ENCODE measurements around the gene MMP2.

MMP2 gene

DNA sequence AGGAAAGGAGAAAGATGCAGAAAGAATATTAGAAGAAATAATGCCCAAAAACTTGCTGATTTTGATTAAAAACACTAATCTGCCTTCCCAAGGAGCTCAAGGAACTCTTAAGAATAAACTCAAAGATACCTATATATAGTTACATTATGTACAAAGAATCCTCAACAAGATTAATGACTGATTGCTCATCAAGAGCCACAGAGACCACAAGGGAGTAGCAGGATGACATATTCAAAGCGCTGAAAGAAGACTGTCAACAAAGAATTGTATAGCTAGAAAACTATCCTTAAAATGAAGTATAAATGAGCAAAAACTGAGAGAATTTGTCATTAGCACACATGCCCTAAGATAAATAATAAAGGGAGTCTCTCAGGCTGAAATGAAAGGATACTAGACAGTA, 36.1 kb downstream of the MMP2 start:
- no peak overlapping the region for H3K4me3 ChIP-seq (ENCODE audit: low read depth, low read length)
- TF ChIP-seq, protein P1, sequence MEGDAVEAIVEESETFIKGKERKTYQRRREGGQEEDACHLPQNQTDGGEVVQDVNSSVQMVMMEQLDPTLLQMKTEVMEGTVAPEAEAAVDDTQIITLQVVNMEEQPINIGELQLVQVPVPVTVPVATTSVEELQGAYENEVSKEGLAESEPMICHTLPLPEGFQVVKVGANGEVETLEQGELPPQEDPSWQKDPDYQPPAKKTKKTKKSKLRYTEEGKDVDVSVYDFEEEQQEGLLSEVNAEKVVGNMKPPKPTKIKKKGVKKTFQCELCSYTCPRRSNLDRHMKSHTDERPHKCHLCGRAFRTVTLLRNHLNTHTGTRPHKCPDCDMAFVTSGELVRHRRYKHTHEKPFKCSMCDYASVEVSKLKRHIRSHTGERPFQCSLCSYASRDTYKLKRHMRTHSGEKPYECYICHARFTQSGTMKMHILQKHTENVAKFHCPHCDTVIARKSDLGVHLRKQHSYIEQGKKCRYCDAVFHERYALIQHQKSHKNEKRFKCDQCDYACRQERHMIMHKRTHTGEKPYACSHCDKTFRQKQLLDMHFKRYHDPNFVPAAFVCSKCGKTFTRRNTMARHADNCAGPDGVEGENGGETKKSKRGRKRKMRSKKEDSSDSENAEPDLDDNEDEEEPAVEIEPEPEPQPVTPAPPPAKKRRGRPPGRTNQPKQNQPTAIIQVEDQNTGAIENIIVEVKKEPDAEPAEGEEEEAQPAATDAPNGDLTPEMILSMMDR (IDR thresholded peaks at IDR 0.05; ENCODE audit: low read depth, low read length): no peak

DNA sequence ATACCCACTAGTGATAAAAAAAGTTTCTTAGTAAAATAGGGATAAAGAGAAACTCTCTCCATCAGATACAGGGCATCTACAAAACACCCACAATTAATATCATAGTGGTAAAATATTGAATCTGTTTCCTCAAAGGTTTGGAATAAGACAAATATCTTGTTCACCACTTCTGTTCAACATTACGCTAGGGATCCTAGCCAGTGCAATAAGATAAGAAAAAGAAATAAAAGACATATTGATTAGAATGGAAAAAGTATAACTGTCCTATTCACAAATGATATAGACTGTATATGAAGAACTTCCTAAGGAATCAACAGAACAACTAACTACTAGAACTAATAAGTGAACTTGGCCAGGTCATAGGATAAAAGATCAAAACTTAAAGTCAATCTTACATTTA, 42.8 kb downstream of the MMP2 start:
- TF ChIP-seq, protein P1 (IDR thresholded peaks at IDR 0.05; ENCODE audit: low read depth, low read length): no peak
- H3K4me3 ChIP-seq (ENCODE audit: low read depth, low read length): no peak overlapping the region

DNA sequence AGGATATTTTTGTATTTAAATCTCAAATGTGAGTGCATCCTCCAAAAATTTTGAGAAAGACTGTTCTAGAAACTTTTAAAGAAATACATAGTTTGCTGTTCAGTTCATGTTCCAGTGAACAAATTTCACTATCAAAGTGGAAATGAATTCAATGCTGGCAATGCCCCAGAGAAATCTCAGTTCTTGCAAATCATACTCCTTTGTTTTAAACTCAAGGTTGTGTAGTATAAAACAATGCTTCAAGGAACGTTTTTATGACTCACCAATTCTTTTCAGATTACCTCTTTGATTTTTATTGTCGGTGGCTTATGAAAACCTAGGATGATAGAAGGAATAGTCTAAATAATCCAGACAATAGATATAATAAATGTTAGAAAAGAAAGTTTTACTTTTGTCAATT, 47.4 kb downstream of the MMP2 start:
- no peak overlapping the region for H3K4me3 ChIP-seq (ENCODE audit: low read depth, low read length)
- TF ChIP-seq, protein P1 (IDR thresholded peaks at IDR 0.05; ENCODE audit: low read depth, low read length): no peak

DNA sequence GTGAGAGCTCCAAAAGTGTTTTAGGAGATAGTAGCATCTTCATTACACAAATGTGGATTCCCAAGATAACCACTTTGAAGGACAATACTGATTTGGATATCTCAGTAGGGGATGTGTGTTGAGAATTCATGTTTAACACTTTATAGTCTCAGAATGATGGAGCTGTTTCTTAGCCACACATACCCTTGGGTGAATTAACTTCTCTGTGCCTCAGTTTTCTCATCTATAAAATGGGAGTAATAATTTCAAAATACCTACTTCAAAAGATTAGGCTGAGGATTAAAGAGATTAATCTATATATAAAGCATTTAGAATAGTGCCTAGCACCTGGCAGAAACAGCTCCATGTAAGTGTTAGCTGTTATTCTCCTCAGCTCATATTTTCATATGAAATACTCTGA, 48.9 kb downstream of the MMP2 start:
- no peak overlapping the region for H3K4me3 ChIP-seq (ENCODE audit: low read depth, low read length)
- TF ChIP-seq, protein P1 (IDR thresholded peaks at IDR 0.05; ENCODE audit: low read depth, low read length): no peak

DNA sequence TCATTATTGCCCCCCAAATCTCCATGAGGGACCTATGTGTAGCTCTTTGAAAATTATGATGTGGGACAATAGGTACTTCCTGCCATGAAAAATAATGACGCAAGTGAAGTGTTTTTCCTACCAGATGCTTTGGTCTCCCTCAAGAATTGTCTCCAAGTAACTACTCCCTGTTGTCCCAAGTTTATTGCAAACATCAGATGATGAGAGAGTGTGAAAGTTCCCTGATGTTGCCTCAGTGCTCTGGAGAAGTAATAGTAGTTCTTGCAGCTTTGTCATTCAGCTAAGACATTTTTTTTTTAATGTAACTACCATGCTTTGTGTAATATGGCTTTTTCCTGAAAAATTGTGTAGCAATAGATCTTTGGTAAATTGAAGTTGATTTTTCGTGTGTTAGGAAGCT, 50.0 kb downstream of the MMP2 start:
- TF ChIP-seq, protein P1 (IDR thresholded peaks at IDR 0.05; ENCODE audit: low read depth, low read length): no peak
- H3K4me3 ChIP-seq (ENCODE audit: low read depth, low read length): no peak overlapping the region

DNA sequence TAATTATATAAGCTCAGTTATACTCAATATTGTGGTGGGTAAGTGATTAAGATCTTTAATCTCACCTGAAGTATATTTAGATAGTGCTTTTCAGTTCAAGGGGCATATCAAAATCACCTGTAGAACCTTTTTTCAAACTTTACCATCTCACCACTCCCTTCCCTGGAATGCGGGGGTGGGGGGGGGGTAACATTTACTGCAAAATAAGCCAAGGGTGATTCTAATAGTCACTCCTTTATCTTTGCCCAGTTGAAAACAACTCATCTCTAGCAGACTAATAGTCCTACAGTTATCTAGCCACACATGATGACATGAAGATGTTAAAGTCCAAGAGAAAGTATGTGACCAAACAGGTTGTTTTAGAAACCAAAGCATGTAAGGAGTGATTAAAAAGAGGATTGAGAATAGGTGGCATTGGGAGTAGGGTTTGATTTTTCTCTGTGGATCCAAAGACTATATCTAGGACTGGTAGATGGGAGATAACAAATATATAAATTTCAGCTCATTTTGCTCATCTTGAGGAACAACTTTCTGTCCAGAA, 51.4 kb downstream of the MMP2 start:
- TF ChIP-seq, protein P1 (IDR thresholded peaks at IDR 0.05; ENCODE audit: low read depth, low read length): no peak
- no peak overlapping the region for H3K4me3 ChIP-seq (ENCODE audit: low read depth, low read length)

DNA sequence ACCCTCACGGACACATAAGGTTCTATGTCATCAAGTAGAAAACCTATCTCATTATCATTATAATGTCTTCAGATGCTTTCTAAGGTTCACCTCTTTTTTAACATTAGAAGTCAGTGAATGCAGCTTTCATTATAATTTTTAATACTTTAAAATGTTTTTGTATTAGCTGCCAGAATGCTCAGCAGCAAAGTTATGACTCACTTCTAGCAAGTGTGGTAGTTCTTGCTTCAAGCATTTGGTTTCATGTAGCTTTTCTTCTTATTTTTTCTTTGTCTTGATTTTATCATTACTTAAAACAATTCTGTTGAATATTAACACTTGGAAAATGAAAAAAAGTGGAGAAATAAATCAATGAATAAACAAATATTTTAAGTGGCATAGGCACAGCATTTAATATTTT, 53.2 kb downstream of the MMP2 start:
- H3K4me3 ChIP-seq (ENCODE audit: low read depth, low read length): no peak overlapping the region
- TF ChIP-seq, protein P1 (IDR thresholded peaks at IDR 0.05; ENCODE audit: low read depth, low read length): no peak

Data from WI38 (cell line).